HG02798 (cell line): ENCODE results near the gene PLAA.
A peak's percentile ranks its signal among the peaks of the same experiment; 100 is the strongest.

Experiments used
- ATAC-seq: cut with Tn5 transposase; IDR thresholded peaks from one replicate; pipeline ENCODE4 v1.9.1; 2021; ENCODE audit warnings: mild to moderate bottlenecking; ENCODE audit not compliant: unreplicated experiment, poor library complexity

Gene PLAA

GRCh38 chr9:26946753-26947727, at the start of gene PLAA:
Gene PLAA (minus strand): TSS chr9:26947242. CDS start chr9:26947045, 197 bp downstream.
- peak; percentile 99 for ATAC-seq

- ATAC-seq: no peak
Observed at GRCh38 chr9:26995810-26996209, 48.8 kb upstream of the PLAA start.

GRCh38 chr9:26983340-26983739, 36.3 kb upstream of the PLAA start:
- peak; percentile 45 for ATAC-seq

GRCh38 chr9:26975728-26976707, 29.0 kb upstream of the PLAA start:
- ATAC-seq: no peak

GRCh38 chr9:26974927-26975326, 27.9 kb upstream of the PLAA start:
- no peak for ATAC-seq

GRCh38 chr9:26973989-26974388, 26.9 kb upstream of the PLAA start:
- ATAC-seq: no peak

GRCh38 chr9:26971721-26972120, 24.7 kb upstream of the PLAA start:
- ATAC-seq: no peak

- no peak for ATAC-seq
Observed at GRCh38 chr9:26956860-26957233, 9.8 kb upstream of the PLAA start.

GRCh38 chr9:26955921-26956859, 9.1 kb upstream of the PLAA start, which contains the start of gene IFT74:
Gene IFT74 (plus strand): TSS chr9:26956412. CDS start chr9:26961968, 5,556 bp downstream.
- ATAC-seq: peak; percentile 100

GRCh38 chr9:26955222-26955903, 8.3 kb upstream of the PLAA start:
- peak; percentile 20 for ATAC-seq

- ATAC-seq: no peak
Observed at GRCh38 chr9:26954050-26954508, 7.0 kb upstream of the PLAA start.

GRCh38 chr9:26951794-26952193, 4.8 kb upstream of the PLAA start:
- ATAC-seq: no peak

- ATAC-seq: no peak
Observed at GRCh38 chr9:26950521-26950920, 3.5 kb upstream of the PLAA start.

GRCh38 chr9:26949637-26950069, 2.6 kb upstream of the PLAA start:
- no peak for ATAC-seq

- ATAC-seq: no peak
Observed at GRCh38 chr9:26947736-26948135, 694 bp upstream of the PLAA start.

- no peak for ATAC-seq
Observed at GRCh38 chr9:26945591-26945990, 1.5 kb downstream of the PLAA start.

- ATAC-seq: no peak
Observed at GRCh38 chr9:26940779-26941178, 6.3 kb downstream of the PLAA start.

GRCh38 chr9:26939955-26940711, 6.9 kb downstream of the PLAA start:
- ATAC-seq: no peak
